NCI-H1694 treated with DMSO at 0.1 percent for 48 hours (cell line): ENCODE measurements around the gene S100A13.
"Not testable (repeated sequence)": the region's sequence is repeated elsewhere in the genome, so short reads cannot be mapped to it uniquely, and the experiment has no call there.

Experiments
- DNase-seq: peaks from one replicate; lab custom pipeline; 2025; lab: John Stamatoyannopoulos, UW

The S100A13 gene

DNA sequence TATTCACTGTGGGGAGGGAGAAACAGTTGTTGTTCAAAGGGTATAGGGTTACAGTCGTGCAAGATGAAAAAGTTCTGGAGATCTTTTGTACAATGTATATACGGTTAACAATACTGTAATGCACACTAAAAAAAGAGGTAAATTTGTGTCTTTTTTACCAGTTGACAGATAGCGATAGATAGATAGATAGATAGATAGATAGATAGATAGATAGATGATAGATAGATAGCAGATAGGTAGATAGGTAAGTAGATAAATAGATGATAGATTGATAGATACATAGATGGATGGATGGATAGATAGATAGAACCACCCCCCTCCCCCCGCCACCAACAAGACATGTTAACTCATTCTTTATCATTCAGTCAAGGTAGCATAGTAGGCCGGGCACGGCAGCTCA, 24.6 kb downstream of the S100A13 start:
- no peak for DNase-seq

DNA sequence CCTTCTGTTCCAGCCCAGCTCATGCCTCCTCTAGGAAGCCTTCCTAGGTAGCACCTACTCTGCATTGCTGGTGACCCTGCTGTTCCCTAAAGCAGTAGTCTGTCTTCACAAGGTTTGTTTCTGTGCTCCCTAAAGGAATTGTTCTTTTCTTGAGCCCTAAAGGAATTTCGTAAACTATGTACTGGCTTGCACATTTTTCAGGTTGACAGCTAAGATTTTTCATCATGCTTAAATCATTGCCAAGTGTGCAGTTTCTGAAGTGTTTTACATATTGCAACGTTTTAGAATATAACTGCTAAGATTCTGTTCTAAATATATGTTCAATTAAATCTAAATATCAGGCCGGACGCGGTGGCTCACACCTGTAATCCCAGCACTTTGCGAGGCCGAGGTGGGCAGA, 27.5 kb downstream of the S100A13 start:
- no peak for DNase-seq

DNA sequence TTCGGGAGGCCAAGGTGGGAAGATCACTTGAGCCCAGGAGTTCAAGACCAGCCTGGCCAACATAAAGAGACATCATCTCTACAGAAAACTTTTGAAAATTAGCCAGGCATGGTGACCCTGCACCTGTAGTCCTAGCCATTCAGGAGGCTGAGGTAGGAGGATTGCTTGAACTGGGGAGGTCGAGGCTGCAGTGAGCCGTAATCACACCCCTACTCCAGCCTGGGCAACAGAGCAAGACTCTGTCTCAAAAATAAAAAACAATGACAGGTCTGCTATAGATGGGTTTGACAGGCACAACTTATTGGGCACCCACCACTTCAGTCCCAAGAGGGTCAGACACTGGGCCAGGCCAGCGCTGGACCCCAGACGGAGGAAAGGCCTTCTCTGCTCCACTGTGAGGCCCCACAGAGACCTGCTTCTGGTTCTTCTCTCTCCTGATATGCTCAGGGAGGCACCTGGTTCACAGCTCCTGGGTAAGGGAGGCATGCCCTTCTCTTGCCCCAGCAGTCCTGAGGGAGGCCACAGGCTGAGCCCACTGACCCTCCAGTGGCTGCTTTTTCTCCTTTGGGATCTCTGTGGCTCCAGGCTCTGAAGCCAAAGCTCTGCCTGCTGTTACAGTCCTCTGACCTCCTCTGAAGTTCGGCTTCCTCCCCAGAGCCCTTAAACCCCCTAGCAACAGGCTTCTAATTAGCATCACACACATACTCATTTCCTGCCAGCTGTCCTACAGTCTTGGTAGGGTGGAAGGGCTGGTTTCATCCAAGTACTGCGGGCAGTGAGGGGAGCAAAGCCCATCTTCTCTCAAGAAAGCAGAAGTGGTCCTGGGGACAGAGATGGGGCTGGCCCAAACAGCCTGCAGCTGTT, 28.8 kb downstream of the S100A13 start:
- DNase-seq, result peak; percentile 28

DNA sequence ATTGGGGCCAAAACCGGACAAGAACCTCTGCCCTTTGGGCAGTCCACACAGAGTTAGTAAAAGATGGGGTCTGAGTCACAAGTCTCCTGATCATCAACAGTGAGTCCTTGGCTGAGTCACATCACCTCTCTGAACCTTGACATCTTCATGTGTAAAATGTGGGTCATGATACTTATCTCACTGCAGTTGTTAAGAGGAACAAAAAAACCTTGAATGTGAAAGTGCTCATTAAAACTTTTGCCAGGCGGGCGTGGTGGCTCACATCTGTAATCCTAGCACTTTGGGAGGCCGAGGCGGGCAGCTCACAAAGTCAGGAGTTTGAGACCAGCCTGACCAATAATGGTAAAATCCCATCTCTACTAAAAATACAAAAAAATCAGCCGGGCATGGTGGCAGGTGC, 30.1 kb downstream of the S100A13 start:
- no peak for DNase-seq

DNA sequence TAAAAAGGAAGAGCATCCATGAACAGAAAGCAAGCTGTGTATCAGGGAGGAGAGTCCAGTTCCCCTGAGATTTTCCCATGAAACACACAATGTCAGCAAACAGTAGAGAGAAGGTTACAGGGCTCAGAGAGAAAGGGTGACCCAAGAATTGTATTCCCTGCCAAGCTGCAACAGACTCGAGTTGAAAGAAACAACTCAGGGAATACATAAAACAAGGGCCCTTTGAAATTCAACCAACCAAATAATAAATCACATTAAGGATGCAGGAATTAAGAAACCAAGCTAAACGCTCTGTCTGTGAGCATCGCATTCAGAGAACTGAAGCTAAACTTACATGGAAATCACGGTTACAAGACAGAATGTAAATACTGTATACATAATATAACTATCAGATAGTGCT, 34.6 kb downstream of the S100A13 start:
- no peak for DNase-seq

DNA sequence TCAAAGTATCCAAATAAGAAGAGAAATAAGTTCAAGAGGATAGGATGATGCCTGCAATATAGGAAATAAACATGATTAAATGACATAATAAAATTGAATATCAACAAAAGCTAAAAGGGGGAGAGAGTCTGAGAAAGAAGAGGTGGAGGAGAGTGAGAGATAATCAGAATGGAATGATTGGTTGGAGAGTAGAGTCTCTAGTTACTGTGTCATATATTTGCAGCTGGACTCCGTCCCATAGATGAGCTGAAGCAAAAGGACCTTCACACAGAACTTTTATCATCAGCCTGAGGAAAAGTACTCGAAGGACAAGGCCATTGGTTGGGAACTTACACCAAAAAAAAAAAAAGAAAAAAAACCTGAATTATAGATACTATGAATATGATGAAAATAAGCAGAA, 38.8 kb downstream of the S100A13 start:
- DNase-seq, result no peak

DNA sequence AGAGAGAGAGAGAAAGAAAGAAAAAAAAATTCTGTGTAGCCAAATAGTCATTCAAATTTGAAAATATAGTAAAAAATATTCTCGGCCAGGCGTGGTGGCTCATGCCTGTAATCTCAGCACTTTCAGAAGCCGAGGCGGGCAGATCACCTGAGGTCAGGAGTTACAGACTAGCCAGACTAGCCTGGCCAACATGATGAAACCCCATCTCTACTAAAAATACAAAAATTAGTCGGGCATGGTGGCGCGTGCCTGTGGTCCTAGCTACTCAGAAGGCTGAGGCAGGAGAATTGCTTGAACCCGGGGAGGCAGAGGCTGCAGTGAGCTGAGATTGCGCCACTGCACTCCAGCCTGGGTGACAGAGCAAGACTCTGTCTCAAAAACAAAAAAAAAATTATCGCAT, 39.3 kb downstream of the S100A13 start:
- DNase-seq, result not testable (repeated sequence)

DNA sequence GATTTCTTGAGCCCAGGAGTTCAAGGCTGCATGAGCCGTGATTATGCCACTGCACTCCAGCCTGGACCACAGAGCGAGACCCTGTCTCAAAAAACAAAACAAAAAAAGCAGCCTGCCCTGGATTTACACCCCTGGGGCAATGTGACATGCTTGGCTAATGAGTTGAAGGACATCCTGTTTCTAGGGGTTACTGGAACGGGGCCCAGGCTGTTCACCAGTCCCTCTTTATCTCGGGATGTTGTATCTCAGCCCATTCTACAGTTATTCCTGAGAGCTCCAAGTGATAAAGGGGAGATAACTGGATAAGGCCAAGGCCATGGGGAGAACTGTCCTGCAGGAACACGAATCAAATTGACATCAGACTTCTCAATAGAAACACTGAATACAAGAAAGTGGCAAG, 40.0 kb downstream of the S100A13 start:
- DNase-seq, result no peak

DNA sequence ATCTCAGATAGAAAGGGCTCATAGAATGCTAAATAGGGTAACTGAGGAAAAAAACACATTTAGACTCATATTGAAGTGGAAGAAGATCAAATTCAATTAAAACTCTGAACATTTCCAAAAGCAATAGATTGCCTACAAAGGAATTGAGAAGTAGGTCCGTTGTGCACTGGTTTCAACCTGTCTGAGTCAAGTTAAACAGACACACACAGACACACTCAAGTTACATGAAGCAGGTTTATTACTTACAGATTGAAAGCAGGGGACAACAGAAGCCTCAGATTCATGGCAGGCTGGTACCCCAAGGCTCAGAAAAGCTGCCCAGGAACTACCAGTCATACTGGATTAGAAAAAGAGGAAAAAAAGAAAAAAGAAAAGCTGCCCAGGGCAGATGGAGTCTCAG, 41.0 kb downstream of the S100A13 start:
- DNase-seq, result no peak

DNA sequence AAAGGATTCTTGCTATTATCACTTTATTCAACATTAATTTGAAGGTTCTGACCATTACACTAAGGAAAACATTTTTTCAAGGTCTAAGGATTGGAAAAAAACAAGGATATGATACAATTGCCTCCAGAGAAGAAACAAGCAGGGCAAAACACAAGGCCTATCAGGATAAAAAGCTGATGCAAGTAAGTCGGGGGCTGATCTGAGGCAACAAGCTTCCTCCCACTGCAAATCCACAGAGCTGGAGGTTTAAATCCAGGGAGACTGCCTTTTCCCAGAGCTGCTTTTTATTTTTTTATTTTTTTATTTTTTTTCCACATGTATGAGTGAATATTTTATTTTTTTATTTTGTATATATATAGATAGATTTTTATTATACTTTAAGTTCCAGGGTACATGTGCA, 42.3 kb downstream of the S100A13 start:
- DNase-seq, result no peak

DNA sequence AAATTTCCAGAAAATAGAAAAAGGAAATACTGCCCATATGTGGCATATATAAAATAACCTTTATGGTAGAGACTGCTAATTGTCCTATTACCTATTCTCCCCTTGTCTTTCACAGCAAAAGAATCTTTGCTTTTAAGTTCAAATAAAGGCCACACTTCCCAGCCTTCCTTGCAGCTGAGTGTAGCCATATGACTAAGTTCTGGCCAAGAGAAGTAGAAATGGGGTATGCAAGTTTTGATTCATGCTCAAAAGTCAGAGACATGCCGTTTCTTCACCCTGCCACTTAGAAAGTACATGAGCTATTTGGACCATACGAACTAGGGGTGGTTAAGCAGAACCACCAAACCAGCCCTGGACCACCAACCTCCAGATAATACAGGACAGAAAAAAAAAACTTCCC, 43.3 kb downstream of the S100A13 start:
- no peak for DNase-seq

DNA sequence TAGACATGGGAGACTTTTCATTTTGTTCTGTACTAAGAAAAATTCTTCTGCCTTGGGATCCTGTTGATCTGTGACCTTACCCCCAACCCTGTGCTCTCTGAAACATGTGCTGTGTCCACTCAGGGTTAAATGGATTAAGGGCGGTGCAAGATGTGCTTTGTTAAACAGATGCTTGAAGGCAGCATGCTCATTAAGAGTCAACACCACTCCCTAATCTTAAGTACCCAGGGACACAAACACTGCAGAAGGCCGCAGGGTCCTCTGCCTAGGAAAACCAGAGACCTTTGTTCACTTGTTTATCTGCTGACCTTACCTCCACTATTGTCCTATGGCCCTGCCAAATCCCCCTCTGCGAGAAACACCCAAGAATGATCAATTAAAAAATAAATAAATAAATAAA, 43.8 kb downstream of the S100A13 start:
- DNase-seq, result not testable (repeated sequence)

DNA sequence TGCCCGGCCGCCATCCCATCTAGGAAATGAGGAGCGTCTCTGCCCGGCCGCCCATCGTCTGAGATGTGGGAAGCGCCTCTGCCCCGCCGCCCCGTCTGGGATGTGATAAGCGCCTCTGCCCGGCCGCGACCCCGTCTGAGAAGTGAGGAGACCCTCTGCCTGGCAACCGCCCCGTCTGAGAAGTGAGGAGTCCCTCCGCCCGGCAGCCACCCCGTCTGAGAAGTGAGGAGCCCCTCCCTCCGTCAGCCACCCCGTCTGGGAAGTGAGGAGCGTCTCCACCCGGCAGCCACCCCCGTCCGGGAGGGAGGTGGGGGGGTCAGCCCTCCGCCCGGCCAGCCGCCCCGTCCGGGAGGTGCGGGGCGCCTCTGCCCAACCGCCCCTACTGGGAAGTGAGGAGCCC, 44.5 kb downstream of the S100A13 start:
- DNase-seq, result not testable (repeated sequence)

DNA sequence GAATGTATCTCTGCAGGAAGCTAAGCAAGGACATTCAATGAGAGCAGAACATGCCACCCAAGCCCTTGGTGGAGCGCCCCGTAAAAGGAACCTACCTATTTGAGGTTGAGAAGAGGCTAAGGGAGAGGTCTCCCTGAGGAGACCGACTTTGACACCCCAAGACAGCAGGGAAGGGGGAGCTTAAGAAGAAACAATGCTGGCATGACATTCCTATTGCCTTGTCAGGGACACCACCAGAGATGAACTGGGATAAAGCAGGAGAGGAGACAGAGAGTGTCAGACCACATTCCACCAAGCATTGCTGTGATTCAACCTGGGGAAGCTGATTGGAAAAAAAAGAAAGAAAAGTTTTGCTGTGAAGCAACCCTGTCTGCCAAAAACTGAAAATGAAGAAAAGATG, 48.4 kb downstream of the S100A13 start:
- DNase-seq, result no peak

DNA sequence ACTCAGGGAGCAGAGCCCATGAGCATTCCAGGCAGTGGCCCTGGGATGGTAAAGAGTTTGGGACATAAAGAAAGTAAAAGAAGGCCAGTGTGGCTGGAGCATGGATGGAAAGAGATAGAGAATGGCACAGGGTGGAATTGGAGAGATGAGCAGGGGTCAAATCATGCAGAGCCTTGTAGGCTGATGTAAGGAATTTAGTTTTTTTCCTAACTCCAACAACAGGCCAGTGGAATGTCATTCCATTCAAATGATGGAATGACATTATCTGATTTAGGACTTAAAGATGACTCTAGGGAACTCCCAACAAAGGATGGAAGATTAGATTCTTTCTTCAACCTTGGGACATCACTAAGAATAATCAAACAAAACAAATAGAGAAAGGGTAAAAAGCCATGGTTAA, 48.8 kb downstream of the S100A13 start:
- no peak for DNase-seq

DNA sequence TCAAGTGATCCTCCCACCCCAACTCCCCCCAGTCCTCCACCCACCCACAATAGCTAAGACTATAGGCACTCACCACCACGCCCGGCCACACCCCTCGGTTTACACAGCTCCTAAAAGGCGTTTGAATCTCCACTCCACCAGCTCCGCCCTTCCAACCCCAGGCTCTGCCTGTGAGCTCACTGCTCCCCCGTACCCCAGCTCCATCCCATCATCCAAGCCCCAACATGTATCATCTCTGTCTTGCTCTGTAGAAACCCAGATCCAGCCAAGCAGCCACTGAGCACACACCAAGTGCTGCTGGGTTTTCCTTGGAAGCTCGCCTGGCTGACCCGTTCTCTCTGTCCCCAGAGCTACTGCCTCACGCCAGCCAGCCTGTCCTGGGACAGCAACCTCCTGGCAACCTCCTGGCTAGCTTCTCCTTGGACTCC, 49.7 kb downstream of the S100A13 start:
- DNase-seq, result no peak

DNA sequence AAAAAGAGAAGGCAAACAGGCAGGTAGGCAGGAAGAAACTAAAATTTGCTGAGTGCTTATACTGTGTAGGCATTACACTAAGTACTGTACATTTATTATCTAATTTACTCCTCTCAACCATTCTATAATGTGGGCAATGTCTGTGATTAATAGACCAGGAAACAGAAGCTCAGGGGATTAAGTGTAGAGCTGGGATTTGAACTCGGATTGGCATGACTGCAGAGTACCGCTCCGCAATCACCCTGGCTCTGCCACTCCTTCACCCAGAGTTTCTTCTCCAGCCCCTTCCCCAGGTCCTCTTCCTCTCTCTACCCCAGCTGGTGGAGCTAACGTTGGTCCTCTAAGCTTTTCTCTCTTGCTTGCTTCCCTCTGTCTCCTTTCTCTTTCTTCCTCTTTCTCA, 50.2 kb downstream of the S100A13 start:
- DNase-seq, result no peak

DNA sequence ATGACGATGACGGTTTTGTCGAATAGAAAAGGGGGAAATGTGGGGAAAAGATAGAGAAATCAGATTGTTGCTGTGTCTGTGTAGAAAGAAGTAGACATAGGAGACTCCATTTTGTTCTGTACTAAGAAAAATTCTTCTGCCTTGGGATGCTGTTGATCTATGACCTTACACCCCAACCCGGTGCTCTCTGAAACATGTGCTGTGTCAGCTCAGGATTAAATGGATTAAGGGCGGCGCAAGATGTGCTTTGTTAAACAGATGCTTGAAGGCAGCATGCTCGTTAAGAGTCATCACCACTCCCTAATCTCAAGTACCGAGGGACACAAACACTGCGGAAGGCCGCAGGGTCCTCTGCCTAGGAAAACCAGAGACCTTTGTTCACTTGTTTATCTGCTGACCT, 51.8 kb downstream of the S100A13 start:
- not testable (repeated sequence) for DNase-seq

DNA sequence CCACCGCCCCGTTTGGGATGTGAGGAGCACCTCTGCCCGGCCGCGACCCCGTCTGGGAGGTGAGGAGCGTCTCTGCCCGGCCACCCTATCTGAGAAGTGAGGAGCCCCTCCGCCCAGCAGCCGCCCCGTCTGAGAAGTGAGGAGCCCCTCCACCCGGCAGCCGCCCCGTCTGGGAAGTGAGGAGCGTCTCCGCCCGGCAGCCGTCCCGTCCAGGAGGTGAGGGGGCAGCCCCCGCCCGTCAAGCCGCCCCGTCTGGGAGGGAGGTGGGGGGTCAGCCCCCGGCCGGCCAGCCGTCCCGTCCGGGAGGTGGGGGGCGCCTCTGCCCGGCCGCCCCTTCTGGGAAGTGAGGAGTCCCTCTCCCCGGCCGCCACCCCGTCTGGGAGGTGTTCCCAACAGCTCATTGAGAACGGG, 52.2 kb downstream of the S100A13 start:
- not testable (repeated sequence) for DNase-seq

DNA sequence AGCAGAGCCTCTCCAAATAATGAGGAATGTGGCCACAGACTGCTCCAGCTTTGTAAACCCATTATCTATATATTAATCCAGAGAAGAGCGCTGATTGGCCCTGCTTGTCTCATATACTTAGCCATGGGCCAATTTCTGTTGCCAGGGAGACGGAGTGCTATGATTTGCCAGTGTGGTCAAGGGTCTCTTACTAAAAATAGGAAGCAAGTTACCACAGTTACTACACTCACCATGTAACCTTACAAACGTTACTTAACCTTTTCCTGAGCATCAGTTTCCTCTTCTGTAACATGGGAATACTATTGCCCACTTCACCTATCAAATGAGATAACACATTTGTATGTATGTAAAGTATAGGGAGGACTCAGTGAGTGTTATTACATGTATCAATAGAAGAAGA, 54.0 kb downstream of the S100A13 start:
- DNase-seq, result no peak

DNA sequence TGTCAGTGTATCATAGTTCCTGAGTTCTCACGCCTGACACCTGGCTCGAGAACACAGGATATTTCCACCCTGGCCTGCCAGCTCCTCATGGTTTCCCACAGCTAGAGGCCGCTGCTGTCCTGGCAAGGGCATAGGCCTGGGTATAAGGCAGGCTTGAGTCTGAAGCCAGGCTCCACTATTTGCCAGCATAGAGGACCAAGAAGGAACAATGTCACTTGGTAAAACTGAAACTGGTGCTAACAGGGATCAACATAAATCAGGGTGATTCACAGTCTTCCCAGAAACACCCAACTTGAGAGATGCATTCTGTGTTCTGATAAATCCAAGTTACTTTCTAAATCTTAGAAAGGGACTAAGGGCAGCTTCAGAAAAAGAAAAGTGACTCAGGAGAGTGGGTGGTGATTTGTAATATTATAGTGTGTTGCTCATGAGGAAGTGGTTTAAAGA, 54.7 kb downstream of the S100A13 start:
- peak; percentile 74 for DNase-seq

DNA sequence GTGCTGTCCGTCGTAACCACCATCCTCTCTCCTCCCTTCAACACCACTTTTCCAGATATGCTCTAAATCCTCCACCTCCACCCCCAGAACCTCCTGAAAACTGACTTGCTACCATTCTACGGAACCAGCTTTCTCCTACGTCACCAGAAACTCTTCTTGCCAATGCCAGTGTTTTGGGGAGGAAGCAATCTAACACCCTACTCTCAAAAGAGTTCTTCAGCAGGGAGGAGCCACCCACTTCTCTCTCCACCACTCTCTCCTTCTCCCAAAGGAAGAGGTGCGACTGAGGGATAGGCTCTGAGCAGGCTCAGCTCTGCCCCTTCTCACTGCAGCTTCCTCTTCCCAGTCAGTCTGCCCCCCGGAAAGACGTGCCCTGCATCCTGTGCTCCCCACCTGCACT, 55.6 kb downstream of the S100A13 start:
- DNase-seq, result no peak

DNA sequence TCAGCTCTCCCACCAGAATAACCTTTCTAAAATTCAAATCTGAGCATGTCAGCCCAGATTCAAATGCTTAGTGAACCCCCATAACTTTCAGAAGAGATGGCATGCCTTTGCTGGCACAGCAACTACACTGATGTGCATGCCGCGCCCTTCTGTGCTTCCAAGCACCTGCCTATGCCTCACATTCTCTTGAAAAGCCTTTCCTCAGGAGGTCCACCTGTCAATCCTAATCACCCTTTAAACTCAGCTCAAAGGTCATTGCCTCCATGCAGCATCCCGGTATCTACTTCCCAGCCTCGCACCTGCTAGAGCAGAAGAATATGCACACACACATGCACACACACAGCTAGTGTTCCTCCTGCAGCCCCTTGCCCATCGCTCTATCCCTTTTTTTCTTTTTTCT, 56.4 kb downstream of the S100A13 start:
- DNase-seq, result no peak

DNA sequence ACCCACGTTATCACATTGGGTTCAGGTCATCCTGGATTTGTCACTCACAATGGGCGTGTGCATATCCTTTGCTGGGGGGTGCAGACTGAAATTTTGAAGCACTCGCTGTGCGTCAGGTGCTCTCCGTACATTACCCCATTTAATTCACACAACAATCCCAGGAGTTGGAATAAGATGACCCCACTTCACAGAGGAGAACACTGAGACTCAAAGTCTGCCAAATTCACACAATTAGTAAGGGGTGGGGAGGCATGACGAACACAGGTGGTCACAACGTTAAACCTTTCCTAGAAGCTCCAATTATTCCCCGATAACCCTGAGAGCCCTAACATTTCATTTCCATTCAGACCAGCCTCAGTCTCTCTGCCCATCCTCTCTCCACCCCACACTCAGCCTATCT, 57.8 kb downstream of the S100A13 start:
- DNase-seq, result no peak
